ENCODE results near the gene DGKQ. TPM values are rescaled to one million over a fixed set of nuclear protein-coding genes. Genes with fewer than 3 reads are reported as not detected.

Gene DGKQ
- total RNA-seq, 1 donor = 11.2 TPM

DNA sequence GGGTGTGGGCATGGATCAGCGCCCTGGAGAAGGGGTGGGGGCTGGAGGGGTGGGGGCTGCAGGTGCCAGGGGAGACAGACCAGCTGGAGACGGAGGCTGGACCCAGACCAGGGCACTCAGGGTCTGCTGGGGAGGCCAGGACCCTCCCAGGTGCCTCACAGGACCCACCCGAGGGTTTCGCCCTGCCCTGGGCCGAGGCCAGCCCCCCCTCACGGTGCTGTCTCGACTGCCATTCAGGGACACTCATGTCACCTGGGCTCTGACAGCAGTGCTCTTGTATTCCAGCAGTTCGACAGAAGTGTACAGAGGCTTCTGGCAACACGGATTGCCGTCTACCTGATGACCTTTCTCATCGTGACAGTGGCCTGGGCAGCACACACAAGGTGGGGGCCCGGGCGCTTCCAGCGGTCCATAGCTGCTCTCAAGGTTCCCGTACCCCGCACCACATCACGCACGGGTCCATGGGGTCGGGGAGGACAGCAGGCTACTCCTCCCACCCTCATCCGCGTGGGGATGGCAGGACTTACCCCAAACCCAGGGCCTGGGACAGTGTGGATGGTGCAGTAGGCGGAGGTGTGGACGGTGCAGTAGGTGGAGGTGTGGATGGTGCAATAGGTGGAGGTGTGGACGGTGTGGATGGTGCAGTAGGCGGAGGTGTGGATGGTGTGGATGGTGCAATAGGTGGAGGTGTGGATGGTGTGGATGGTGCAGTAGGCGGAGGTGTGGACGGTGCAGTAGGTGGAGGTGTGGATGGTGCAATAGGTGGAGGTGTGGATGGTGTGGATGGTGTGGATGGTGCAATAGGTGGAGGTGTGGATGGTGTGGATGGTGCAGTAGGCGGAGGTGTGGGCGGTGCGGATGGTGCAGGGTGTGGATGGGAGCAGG is 23.0 kb downstream of the DGKQ start:
- no peak overlapping the region for H3K4me3 ChIP-seq (ENCODE audit: low read depth, low read length)
- DNase-seq (ENCODE audit: low read depth) = no peak
- TF ChIP-seq, protein P1, sequence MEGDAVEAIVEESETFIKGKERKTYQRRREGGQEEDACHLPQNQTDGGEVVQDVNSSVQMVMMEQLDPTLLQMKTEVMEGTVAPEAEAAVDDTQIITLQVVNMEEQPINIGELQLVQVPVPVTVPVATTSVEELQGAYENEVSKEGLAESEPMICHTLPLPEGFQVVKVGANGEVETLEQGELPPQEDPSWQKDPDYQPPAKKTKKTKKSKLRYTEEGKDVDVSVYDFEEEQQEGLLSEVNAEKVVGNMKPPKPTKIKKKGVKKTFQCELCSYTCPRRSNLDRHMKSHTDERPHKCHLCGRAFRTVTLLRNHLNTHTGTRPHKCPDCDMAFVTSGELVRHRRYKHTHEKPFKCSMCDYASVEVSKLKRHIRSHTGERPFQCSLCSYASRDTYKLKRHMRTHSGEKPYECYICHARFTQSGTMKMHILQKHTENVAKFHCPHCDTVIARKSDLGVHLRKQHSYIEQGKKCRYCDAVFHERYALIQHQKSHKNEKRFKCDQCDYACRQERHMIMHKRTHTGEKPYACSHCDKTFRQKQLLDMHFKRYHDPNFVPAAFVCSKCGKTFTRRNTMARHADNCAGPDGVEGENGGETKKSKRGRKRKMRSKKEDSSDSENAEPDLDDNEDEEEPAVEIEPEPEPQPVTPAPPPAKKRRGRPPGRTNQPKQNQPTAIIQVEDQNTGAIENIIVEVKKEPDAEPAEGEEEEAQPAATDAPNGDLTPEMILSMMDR (IDR thresholded peaks at IDR 0.05; ENCODE audit: insufficient read depth, low read depth, low read length) = no peak

DNA sequence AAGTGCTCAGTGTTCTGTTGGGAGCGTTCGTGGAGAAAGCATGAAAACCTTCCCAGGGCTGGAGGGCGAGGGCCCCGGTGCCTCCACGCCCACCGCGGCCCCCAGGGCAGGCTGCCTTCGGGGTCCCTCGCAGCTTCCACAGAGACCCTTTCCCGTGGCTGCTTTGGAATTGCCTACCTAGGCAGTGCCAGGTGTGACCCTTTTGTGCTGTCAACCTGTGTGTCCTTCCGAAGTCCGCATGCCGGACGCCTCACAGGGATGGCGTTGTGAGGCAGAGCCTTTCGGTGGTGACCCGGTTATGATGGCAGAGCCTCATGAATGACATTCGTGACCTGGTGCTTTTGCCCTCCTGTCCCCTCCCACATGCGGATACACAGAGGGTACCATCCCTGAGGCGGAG is 23.7 kb downstream of the DGKQ start:
- TF ChIP-seq, protein P1 (IDR thresholded peaks at IDR 0.05; ENCODE audit: insufficient read depth, low read depth, low read length) = no peak
- DNase-seq (ENCODE audit: low read depth) = no peak

DNA sequence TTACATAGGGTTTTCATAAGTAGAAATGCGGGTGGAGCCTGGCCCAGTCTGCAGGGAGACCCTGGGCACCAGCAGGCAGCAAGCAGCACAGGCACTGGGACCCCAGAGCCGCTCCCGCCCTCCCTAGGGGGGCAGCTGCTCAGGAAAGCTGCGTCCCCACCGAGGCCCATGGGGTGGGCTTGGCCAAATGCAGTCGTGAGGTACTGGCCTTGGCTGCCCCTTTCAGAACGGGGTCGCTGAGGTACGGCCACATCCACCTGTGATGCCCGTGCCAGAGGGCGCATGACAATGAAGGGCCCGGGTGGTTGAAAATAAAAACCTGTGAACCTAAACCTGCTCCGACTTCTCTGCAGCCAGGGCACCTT is 24.5 kb downstream of the DGKQ start:
- DNase-seq (ENCODE audit: low read depth) = no peak
- no peak overlapping the region for H3K4me3 ChIP-seq (ENCODE audit: low read depth, low read length)
- TF ChIP-seq, protein P1 (IDR thresholded peaks at IDR 0.05; ENCODE audit: insufficient read depth, low read depth, low read length) = no peak

More for the DNA sequence above, 23.7 kb downstream of the DGKQ start:
- no peak overlapping the region for H3K4me3 ChIP-seq (ENCODE audit: low read depth, low read length)

DNA sequence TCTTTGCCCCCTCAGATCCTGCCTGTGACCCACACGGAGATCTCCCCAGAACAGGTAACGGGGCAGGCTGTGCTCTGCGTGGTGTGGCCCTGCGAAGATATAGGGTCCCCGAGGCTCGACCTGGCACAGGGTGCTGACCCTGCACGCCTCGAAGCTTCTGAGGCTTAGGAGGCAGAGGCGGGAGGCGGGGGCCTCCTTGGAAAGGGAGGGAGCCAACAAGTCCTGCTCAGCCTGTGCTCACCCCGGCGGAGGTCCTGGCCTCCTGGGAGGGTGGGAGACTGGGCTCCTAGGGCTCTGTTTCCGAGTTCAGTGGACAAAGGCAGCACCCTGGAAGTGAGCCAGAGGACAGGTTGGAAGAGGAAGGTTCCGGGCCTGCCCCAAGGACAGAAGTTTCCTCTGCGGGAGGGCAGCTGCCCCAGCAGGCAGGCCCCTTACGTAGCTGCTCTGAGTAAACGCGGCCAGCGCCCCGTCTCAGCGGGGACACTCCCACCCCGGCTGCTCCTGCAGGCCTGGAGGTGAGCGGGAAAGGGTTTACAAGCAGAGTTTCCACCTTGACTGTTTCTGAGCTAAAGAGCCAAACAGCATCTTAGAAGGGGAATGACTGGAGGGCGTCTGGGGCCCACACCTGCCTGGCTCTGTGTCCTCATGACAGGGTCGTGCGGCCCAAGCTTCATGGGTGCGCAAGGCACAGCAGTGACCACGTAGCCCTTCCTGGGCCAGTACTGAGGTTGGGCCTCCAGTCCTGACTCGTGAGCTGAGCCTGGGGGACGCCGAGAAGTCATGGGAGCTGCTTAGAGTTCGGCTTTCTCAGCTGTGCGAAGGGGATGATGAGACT is 25.1 kb downstream of the DGKQ start:
- TF ChIP-seq, protein P1 (IDR thresholded peaks at IDR 0.05; ENCODE audit: insufficient read depth, low read depth, low read length) = no peak
- no peak overlapping the region for H3K4me3 ChIP-seq (ENCODE audit: low read depth, low read length)
- no peak for DNase-seq (ENCODE audit: low read depth)

DNA sequence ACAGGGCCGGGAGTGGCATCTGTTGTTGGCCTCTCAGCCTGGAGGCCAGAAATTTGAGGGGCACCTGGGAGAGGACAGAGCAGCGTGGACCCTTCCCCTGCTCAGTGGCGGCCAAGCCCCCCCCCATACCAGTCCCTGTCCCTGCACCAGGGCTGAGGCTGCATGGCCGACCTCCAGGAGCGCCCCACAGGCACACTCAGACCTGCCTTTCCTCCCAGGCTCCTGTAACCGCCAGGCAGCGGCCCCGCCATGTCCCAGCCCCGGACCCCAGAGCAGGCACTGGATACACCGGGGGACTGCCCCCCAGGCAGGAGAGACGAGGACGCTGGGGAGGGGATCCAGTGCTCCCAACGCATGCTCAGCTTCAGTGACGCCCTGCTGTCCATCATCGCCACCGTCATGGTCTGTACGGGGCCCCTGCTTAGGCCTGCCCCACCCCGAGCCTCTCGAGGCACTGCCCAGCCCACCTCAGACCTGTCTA is 25.8 kb downstream of the DGKQ start:
- TF ChIP-seq, protein P1 (IDR thresholded peaks at IDR 0.05; ENCODE audit: insufficient read depth, low read depth, low read length) = no peak

DNA sequence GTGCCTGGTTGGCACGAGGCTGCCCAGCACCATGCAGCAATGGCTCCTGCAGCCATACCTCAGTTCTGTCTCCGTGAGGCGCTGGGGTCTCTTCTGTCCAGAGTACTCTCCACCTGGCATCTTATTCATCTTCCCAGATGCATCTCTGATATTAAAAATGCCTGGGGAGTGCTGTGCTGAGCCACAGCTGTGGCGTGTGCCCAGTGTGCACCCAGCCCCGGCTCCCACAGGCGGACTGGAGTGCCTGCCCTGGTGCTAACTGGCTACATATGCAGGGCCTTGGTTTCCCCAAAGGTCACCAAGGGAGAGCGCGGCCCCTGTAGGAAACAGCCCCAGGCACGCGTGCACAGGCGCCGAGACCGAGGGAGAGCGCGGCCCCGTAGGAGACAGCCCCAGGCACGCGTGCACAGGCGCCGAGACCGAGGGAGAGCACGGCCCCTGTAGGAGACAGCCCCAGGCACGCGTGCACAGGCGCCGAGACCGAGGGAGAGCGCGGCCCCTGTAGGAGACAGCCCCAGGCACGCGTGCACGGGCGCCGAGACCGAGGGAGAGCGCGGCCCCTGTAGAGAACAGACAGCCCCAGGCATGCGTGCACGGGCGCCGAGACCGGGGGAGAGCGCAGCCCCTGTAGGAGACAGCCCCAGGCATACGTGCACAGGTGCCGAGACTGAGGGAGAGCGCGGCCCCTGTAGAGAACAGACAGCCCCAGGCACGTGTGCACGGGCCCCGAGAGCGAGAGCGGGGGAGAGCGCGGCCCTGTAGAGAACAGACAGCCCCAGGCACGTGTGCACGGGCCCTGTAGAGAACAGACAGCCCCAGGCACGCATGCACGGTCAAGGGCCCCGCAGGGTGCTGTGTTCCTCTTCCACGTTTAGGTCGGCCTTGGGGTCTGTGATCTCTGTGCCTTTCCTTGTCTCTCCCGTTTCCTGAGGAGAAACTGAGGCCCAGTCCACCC is 26.6 kb downstream of the DGKQ start:
- DNase-seq (ENCODE audit: low read depth) = no peak
- TF ChIP-seq, protein P1 (IDR thresholded peaks at IDR 0.05; ENCODE audit: insufficient read depth, low read depth, low read length) = no peak
- no peak overlapping the region for H3K4me3 ChIP-seq (ENCODE audit: low read depth, low read length)

More for the DNA sequence above, 25.8 kb downstream of the DGKQ start:
- no peak overlapping the region for H3K4me3 ChIP-seq (ENCODE audit: low read depth, low read length)
- DNase-seq (ENCODE audit: low read depth) = no peak

All from fibroblast of villous mesenchyme (primary cell).